ENCODE results near the gene NCOA1.
"Not testable (repeated sequence)": the region's sequence is repeated elsewhere in the genome, so short reads cannot be mapped to it uniquely, and the experiment has no call there.

NCOA1 gene

DNA sequence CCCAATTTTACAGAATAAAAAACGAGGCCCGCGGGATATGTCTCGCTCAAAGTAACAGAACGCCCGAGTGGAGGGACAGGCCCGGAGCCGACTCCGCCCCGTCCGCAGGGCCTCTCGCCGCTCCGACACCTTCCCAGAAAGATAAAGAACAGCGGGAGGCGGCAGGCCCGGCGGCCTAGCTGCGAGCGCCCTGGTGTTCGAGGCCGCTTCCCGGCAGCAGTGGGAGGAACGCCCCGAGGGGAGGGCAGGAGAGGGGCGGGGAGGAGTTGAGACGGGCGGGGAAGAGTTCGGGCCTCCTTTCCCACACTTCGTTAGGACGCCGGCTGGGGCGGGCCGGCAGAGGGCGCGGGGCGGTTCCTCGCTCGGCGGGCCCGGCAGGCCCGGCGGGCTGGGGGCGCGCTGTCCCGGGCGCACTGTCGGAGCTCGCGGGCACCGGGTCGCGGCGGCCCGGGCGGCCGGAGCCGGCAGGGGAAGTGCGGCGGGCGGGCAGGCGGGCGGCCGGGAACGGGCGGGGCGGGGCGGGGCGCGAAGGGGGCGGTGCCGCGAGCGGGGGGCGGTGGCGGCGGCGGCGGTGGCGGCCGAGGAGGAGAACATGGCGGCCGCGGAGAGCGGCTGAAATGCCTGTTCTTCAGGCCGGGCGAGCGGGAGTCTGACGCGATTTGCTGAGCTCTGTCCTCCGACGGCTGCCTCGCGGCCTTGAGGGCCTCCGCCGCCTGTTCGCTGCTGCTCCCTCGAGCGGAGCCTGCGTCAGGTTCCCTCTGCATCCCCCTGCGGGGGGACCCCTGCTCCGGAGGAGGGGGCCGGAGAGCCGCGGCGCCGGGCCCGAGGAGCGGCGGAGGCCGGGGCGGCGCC, at the start of gene NCOA1:
Gene NCOA1 (plus strand): TSS at position 565 of the 852 bp plus-strand sequence. CDS start 167,424 bp downstream, outside the sequence.
- peak; percentile 93 for DNase-seq (ENCODE audit: low spot score)

DNA sequence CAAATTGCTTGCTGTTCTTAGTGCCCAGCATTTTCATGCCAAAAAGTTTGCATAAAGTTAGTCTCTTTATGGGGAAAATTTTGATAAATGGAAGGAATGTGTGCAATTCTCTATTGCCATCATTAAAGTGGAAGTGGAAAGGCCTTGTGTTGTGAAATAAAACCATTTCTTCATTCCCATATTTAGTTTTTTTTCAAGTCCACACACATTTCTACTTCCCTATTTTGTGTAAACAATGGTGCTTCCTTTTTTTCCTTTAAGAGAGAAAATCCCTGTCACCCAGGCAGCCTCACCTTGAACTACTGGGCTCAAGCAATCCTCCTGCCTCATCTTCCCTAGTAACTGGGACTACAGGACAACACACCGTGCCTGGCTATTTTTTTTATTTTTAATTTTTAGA, 42.3 kb upstream of the NCOA1 start:
- no peak for DNase-seq (ENCODE audit: low spot score)

DNA sequence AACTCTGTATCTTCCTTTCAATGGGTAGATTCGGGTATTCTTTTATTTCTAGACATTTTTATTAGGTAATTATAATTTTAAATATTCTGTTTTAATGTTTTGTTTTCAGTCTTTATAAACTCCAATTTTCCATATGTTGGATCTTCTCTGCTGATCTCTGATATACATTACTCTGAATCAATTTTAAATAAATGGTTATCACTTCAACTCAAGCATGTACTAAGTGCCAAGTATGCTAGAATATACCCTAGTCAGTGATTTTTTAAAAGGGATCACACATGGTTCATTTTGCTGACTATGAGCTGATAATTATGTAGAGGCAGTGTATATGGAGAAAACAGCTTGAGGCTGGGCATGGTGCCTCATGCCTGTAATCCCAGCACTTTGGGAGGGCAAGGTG, 41.7 kb upstream of the NCOA1 start:
- no peak for DNase-seq (ENCODE audit: low spot score)

- DNase-seq (ENCODE audit: low spot score) = no peak
Measured at GRCh38 chr2:24451805-24452501, 39.1 kb upstream of the NCOA1 start.

DNA sequence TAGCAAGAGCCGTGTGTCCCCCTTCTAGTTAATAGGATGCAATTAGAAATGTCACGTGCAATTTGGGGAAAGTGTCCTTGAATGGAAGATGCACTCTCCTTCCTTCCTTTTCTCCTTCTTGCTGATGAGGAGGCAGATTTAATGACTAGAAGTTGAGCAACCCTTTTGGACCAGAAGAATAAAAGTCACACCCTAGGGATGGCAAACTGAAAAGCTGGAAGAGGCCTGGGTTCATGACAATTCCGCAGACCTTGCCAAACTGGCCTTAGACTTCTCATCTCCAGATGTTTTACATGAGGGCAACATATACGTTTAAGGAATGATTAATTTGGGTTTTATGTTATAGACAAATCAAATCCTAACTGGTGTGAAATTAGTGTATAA, 38.6 kb upstream of the NCOA1 start:
- no peak for DNase-seq (ENCODE audit: low spot score)

GRCh38 chr2:24453379-24454073, 37.5 kb upstream of the NCOA1 start:
- DNase-seq (ENCODE audit: low spot score) = no peak

DNA sequence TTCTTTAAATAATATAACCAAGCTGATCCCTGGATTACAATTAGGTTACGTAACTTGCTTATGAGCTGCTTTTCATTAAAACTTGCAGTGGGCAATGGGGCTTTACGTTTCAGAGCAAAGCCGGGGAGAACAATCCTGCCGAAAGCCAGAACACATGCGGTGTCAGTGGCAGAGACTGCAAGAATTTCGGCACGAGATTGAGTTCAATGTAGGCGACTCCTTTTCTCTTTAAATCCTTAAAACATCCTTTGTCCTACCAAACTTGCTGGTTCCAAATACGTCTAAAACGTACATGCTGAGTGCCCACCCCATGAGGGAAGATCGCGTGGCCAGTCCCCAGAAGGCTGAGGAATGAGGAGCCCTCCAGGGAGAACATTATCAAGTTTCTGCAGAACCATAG, 36.8 kb upstream of the NCOA1 start:
- DNase-seq (ENCODE audit: low spot score) = peak; percentile 19

DNA sequence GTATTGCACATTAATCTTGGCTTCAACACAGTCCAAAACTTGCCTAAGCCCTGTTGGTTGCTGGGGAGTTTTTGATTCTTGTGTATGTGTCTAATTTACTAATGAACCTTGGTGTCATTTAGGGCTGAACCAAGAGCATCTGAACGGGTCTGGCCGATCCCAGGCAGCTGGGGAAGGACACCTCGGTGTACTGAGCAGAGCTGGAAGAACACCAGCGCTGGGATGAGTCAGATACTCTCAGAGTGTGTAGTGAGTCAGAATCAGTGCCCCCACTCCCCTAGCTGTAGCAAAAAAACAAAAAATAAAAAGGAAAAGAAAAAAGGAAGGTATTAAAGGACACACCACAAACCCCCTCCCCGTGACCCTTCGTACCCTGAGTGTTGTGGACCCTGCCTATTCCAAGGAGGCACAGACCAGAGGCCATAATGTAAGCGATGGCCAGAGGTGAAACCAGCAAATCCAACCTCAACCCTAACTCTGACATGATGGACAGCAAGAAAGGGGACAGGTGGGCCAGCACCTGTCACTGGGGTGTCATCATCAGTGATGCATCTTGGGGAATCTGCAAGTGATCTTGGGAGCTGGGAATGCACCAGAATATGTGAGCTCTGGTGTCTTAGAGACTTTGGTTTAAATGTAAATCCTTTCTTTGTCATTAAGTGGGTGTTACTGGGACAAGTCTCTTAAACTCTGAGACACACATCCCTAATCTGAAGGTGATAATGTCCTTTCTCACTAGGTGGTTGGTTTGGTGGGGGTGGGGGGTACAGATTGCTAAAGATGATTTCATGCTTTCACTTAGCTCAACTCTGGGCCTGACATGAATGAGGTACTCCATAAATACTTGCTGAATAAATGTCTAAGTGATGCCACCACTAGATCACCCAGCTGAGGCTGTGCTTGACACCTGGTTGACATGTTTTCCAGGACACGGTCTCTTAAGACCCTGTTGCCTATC, 34.2 kb upstream of the NCOA1 start:
- DNase-seq (ENCODE audit: low spot score) = peak; percentile 95

- DNase-seq (ENCODE audit: low spot score) = no peak
Measured at GRCh38 chr2:24457696-24458386, 33.2 kb upstream of the NCOA1 start.

- DNase-seq (ENCODE audit: low spot score) = no peak
Measured at GRCh38 chr2:24459224-24460161, 31.6 kb upstream of the NCOA1 start.

DNA sequence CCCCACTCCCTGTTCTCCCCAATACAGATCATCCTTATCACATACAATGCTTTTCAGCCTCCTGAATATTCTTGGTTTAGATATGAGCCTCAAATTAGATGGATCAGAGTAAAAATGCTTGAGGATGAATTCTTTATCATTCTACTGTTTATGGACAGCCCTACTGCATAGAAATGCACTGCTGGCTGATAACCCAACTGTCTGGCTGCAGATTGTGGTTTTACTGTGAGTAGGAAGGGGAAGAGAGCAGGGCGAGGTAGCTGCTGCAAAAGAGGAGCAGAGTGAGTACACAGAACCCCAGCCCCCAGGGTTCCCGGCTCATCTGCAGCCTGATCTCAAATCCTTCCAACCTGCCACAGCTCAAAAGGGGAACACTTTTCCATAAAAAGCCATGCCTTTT, 29.4 kb upstream of the NCOA1 start:
- no peak for DNase-seq (ENCODE audit: low spot score)

DNA sequence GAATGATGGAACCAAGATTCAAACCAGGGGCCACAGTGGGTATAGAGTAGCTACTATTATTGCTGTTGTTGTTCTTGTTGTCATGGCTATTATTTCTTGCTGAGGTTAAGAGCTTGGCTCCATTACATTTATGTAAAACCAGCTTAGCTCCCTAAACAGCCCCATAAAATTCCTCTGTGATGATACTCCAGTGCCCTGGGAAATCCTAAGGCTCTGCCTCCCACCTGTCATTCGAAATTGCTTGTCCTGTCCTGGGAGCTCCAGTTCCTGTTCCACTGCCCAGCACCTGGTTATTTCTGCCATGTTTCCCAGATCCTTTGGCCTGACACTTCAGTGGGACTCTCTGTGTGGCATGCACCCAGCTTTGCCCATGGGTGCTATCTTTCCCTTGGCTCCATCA, 27.8 kb upstream of the NCOA1 start:
- DNase-seq (ENCODE audit: low spot score) = no peak

GRCh38 chr2:24466871-24467870, 23.9 kb upstream of the NCOA1 start:
- DNase-seq (ENCODE audit: low spot score) = no peak

DNA sequence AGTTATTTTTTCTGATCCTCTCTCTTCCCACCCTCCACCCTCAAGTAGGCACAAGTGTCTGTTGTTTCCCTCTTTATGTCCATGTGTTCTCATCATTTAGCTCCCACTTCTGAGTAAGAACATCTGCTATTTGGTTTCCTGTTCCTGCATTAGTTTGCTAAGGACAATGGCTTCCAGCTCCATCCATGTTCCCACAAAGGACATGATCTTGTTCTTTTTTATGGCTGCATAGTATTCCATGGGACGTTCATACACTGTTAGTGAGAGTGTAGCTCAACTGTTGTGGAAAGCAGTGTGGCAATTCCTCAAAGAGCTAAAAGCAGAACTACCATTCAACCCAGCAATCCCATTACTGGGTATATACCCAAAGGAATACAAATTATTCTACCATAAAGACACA, 22.6 kb upstream of the NCOA1 start:
- DNase-seq (ENCODE audit: low spot score) = not testable (repeated sequence)

- DNase-seq (ENCODE audit: low spot score) = no peak
Measured at GRCh38 chr2:24469148-24469650, 21.9 kb upstream of the NCOA1 start.

DNA sequence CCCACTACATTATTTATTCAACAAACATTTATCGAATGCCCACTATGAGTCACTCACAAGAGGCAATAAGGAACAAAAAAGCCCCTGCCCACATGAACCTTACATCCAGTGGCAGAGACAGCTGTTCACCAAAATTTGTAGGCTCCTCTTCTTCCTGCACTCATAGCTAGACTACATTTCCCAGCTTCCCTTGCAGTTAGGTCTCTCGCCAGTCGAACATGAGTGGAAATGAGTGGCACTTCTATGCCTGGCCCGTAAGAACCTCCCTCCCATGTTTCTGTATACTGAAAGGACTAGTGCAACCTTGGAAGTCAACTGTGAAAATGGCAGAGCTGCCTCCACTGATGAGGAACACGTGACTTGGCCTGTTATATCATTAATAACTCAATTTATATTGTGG, 19.4 kb upstream of the NCOA1 start:
- DNase-seq (ENCODE audit: low spot score) = no peak

DNA sequence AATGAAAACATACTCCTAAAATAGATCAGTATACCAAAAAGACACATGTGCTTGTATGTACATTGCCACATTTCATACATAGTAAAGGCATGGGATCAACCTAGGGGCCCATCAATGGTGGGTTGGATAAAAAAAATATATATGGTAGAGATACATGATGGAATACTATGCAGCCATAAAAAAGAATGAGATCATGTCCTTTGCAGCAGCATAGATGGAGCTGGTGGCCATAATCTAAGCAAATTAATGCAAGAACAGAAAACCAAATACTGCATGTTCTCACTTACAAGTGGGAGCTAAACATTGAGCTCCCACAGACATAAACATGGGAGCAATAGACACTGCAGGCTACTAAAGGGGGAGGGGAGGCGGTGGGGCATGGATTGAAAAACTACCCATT, 18.6 kb upstream of the NCOA1 start:
- DNase-seq (ENCODE audit: low spot score) = no peak

DNA sequence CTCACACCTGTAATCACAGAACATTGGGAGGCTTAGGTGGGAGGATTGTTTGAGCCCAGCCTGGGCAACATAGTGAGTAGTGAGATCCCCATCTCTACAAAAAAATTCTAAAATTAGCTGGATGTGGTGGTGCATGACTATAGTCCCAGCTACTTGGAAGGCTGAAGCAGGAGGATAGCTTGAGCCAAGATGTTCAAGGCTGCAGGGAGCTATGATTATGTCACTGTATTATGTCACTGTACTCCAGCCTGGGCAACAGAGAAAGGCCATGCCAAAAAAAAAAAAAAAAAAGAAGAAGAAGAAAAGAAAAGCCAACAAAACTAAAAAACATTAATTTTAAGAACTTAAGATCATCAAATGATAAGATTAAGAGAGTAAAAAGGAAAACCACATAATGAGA, 17.4 kb upstream of the NCOA1 start:
- DNase-seq (ENCODE audit: low spot score) = no peak

Data from AG08395 (cell line).